Measurements from ENCODE around the gene PIGL.

DNA sequence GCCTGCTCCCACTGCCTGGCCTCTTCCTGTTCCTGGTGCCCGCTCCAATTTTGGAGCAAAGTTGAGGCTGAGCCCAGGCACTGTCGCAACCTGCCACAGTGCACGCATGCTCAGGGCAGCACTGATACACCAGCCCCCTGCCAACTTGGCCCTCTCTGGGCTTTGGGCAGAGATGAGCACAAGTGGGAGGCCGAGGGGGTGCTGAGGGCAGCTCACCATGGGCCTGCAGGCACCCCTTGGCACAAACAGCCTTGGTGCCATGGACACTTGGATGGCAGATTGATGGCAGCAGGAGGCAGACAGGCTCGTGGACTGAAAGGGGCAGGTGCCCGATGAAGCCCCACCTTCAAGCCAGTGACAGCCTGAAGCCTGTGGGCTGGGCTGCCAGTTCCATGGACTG, 42.9 kb downstream of the PIGL start:
- TF ChIP-seq GATA2 (IDR thresholded peaks at IDR 0.05; ENCODE audit: low read depth, low read length) (no peak), GATA3 (IDR thresholded peaks at IDR 0.05; ENCODE audit: low read depth, low read length) (no peak)
